Astrocyte of the spinal cord (primary cell): ENCODE measurements around the gene MMAA.
A peak's percentile ranks its signal among the peaks of the same experiment; 100 is the strongest.

Experiments used
- DNase-seq: peaks from one replicate; pipeline ENCODE4 v3.0.0; 2011; ENCODE audit warnings: low read depth, low spot score
- H3K4me3 ChIP-seq: 2 replicates; pipeline ENCODE4 v1.5.1; 2011; ENCODE audit warnings: low read depth, mild to moderate bottlenecking, low read length, moderate library complexity
- CTCF ChIP-seq: IDR thresholded peaks from 2 replicates; pipeline ENCODE4 v1.5.1; 2012; ENCODE audit warnings: low read depth, mild to moderate bottlenecking, low read length, inconsistent platforms
- in situ Hi-C: cut with HindIII; loops from 2 replicates; pipeline ENCODE4 v1.10.0; 2017; ENCODE audit warnings: low sequenced_read_pairs

Gene MMAA

GRCh38 chr4:145665773-145666172, 46.6 kb downstream of the MMAA start:
- DNase-seq, result no peak
- in situ Hi-C loops, result no loop called here

GRCh38 chr4:145670422-145670821, 51.2 kb downstream of the MMAA start:
- no peak overlapping the region for H3K4me3 ChIP-seq
- TF ChIP-seq CTCF, result no peak
- DNase-seq, result no peak
- in situ Hi-C loops, result no loop called here

More at GRCh38 chr4:145665773-145666172, 46.6 kb downstream of the MMAA start:
- TF ChIP-seq CTCF, result no peak
- no peak overlapping the region for H3K4me3 ChIP-seq

GRCh38 chr4:145679520-145679919, 60.3 kb downstream of the MMAA start:
- DNase-seq, result peak; percentile 93
- TF ChIP-seq CTCF, result no peak
- H3K4me3 ChIP-seq, result no peak overlapping the region
- in situ Hi-C loops, result no loop called here

- no peak for TF ChIP-seq CTCF
- in situ Hi-C loops, result no loop called here
- no peak within 1 kb of the TSS for H3K4me3 ChIP-seq
- peak; percentile 73 for DNase-seq
Measured at GRCh38 chr4:145679991-145680455, 60.8 kb downstream of the MMAA start, which contains the start of gene C4orf51. C4orf51 (plus strand) TSS chr4:145680146; CDS start chr4:145680204, 58 bp downstream.

GRCh38 chr4:145680902-145681301, 61.7 kb downstream of the MMAA start:
- no peak for TF ChIP-seq CTCF
- in situ Hi-C loops, result no loop called here
- DNase-seq, result no peak
- H3K4me3 ChIP-seq, result no peak overlapping the region

- no peak overlapping the region for H3K4me3 ChIP-seq
- no peak for DNase-seq
- no peak for TF ChIP-seq CTCF
- in situ Hi-C loops, result no loop called here
Measured at GRCh38 chr4:145681518-145681917, 62.3 kb downstream of the MMAA start.

GRCh38 chr4:145681956-145682355, 62.8 kb downstream of the MMAA start:
- H3K4me3 ChIP-seq, result no peak overlapping the region
- in situ Hi-C loops, result no loop called here
- TF ChIP-seq CTCF, result no peak
- DNase-seq, result no peak
